Measurements from ENCODE around the gene TCTN3. TPM values are rescaled to one million over a fixed set of nuclear protein-coding genes. Genes with fewer than 3 reads are reported as not detected.

Gene TCTN3
- total and polyA plus RNA-seq, 2 experiments from 2014 or later: 46.4 to 55.6 TPM

DNA sequence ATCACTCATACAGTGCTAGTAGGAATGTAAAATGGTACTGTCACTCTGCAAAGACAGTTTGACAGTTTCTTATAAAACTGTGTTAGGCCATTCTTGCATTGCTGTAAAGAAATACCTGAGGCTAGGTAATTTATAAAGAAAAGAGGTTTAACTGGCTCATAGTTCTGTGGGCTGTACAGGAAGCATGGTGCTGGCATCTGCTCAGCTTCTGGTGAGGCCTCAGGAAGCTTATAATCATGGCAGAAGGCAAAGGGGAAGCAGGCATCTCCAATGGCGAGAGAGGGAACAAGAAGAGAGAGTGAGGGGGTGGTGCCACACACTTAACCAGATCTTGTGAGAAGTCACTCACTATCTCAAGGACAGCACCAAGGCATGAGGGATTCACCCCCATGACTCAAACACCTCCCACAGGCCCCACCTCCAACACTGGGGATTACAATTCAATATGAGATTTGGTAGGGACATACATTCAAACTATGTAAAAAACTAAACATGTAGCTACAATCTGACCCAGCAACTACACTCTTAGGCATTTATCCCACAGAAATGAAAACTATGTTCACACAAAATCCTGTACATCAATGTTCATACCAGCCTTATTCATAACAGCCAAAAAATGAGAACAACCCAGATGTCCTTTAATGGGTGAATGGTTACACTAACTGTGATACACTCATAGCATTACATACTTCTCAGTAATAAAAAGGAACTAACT, 42.2 kb downstream of the TCTN3 start:
- Histone ChIP-seq H3K27ac (no peak overlapping the region), H3K79me2 (peaks cover 94% of the 10 kb centered on the region), H3K4me2 (no peak overlapping the region), H3K4me3 (no peak overlapping the region), H2AFZ (no peak overlapping the region), H3K4me1 (ENCODE audit: insufficient read depth) (peaks cover 2% of the 10 kb centered on the region), H3K9me2 (replicated peaks; ENCODE audit: insufficient read depth) (no peaks in the 10 kb centered on the region), H3K36me3 (replicated peaks; ENCODE audit: insufficient read depth, low read depth) (no peaks in the 10 kb centered on the region), H3K9me3 (ENCODE audit: low read depth) (peaks cover 7% of the 10 kb centered on the region), H3K27me3 (no peaks in the 10 kb centered on the region), H4K20me1 (ENCODE audit: insufficient read depth, poor library complexity, severe bottlenecking) (peaks cover 7% of the 10 kb centered on the region)
- DNase-seq (ENCODE audit: low spot score): no peak
- WGBS (ENCODE audit: low lambda C conversion rate, missing lambda C conversion rate): 100% methylated on average over 1 of the region's 1 CpG
- TF ChIP-seq, protein P1, sequence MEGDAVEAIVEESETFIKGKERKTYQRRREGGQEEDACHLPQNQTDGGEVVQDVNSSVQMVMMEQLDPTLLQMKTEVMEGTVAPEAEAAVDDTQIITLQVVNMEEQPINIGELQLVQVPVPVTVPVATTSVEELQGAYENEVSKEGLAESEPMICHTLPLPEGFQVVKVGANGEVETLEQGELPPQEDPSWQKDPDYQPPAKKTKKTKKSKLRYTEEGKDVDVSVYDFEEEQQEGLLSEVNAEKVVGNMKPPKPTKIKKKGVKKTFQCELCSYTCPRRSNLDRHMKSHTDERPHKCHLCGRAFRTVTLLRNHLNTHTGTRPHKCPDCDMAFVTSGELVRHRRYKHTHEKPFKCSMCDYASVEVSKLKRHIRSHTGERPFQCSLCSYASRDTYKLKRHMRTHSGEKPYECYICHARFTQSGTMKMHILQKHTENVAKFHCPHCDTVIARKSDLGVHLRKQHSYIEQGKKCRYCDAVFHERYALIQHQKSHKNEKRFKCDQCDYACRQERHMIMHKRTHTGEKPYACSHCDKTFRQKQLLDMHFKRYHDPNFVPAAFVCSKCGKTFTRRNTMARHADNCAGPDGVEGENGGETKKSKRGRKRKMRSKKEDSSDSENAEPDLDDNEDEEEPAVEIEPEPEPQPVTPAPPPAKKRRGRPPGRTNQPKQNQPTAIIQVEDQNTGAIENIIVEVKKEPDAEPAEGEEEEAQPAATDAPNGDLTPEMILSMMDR (IDR thresholded peaks at IDR 0.05; ENCODE audit: poor library complexity): no peak
- TF ChIP-seq EZH2 (IDR thresholded peaks at IDR 0.05; ENCODE audit: borderline replicate concordance) (no peak), EZH2phosphoT487 (IDR thresholded peaks at IDR 0.05; ENCODE audit: low read depth, severe bottlenecking, unreplicated experiment) (no peak)

DNA sequence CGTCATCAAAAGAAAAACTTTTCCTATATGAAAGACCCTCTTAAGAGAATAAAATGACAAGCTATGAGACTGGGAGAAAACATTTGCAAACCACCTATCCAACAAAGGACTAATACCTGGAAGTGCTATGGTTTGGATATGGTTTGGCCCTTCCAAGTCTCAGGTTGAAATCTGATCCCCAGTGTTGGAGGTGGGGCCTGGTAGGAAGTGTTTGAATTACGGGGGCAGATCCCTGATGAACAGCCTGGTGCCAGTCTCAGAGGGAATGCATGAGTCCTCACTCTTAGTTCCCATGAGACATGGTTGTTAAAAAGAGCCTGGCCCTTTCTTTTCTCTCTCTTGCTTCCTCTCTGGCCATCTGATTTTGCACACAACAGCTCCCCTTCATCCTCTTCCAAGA, 43.5 kb downstream of the TCTN3 start:
- peaks cover 7% of the 10 kb centered on the region for H3K9me3 ChIP-seq (ENCODE audit: low read depth)
- H3K4me1 ChIP-seq (ENCODE audit: insufficient read depth): peaks cover 13% of the 10 kb centered on the region
- H2AFZ ChIP-seq: no peak overlapping the region
- TF ChIP-seq EZH2 (IDR thresholded peaks at IDR 0.05; ENCODE audit: borderline replicate concordance): no peak
- TF ChIP-seq, protein P1 (IDR thresholded peaks at IDR 0.05; ENCODE audit: poor library complexity): no peak
- TF ChIP-seq EZH2phosphoT487 (IDR thresholded peaks at IDR 0.05; ENCODE audit: low read depth, severe bottlenecking, unreplicated experiment): no peak
- no peak overlapping the region for H3K4me2 ChIP-seq
- H3K27me3 ChIP-seq: no peaks in the 10 kb centered on the region
- peaks cover 85% of the 10 kb centered on the region for H3K79me2 ChIP-seq
- H3K4me3 ChIP-seq: no peak overlapping the region
- H3K9me2 ChIP-seq (replicated peaks; ENCODE audit: insufficient read depth): no peaks in the 10 kb centered on the region
- WGBS (ENCODE audit: low lambda C conversion rate, missing lambda C conversion rate): 76% methylated on average over 2 of the region's 2 CpGs
- no peaks in the 10 kb centered on the region for H3K36me3 ChIP-seq (replicated peaks; ENCODE audit: insufficient read depth, low read depth)
- no peak overlapping the region for H3K27ac ChIP-seq
- DNase-seq (ENCODE audit: low spot score): no peak
- peaks cover 7% of the 10 kb centered on the region for H4K20me1 ChIP-seq (ENCODE audit: insufficient read depth, poor library complexity, severe bottlenecking)

DNA sequence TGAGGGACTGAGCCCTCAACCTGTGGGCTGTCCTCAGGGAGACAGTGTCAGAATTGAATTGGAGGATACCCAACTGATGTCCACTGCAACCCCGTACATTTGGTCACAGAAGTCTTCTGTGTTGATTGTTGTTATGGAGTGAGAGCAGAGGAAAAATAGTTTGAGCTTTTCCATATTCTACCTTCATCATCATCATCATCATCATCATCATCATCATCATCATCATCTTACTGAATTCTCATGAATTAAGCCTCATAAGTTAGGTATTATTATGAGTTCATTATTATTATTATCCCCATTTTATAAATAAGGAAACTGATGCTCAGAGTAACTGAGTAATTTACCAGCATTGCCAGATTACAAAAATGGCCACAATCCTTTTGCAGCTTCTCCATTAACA, 45.6 kb downstream of the TCTN3 start:
- H3K9me2 ChIP-seq (replicated peaks; ENCODE audit: insufficient read depth): no peaks in the 10 kb centered on the region
- peaks cover 84% of the 10 kb centered on the region for H3K79me2 ChIP-seq
- H3K4me2 ChIP-seq: no peak overlapping the region
- TF ChIP-seq EZH2 (IDR thresholded peaks at IDR 0.05; ENCODE audit: borderline replicate concordance) (no peak), EZH2phosphoT487 (IDR thresholded peaks at IDR 0.05; ENCODE audit: low read depth, severe bottlenecking, unreplicated experiment) (no peak)
- TF ChIP-seq, protein P1 (IDR thresholded peaks at IDR 0.05; ENCODE audit: poor library complexity): no peak
- no peak overlapping the region for H3K27ac ChIP-seq
- no peak overlapping the region for H2AFZ ChIP-seq
- H4K20me1 ChIP-seq (ENCODE audit: insufficient read depth, poor library complexity, severe bottlenecking): peaks cover 7% of the 10 kb centered on the region
- H3K36me3 ChIP-seq (replicated peaks; ENCODE audit: insufficient read depth, low read depth): no peaks in the 10 kb centered on the region
- no peak for DNase-seq (ENCODE audit: low spot score)
- 100% methylated on average over 1 of the region's 1 CpG for WGBS (ENCODE audit: low lambda C conversion rate, missing lambda C conversion rate)
- no peaks in the 10 kb centered on the region for H3K27me3 ChIP-seq
- peaks cover 7% of the 10 kb centered on the region for H3K9me3 ChIP-seq (ENCODE audit: low read depth)
- no peak overlapping the region for H3K4me3 ChIP-seq
- H3K4me1 ChIP-seq (ENCODE audit: insufficient read depth): peaks cover 20% of the 10 kb centered on the region
